Aorta (tissue), 5 donors: ENCODE data around the gene MYO9B. TPM values are rescaled to one million over a fixed set of nuclear protein-coding genes. Genes with fewer than 3 reads are reported as not detected.

Source experiments
- ATAC-seq: fragments of 200-7000 bp; cut with Tn5 transposase; one replicate; pipeline ENCODE4 v1.9.1; 2022; ENCODE audit warnings: moderate library complexity; ENCODE audit not compliant: low FRiP score
- DNase-seq, 2 donors: peaks; one replicate each; pipeline ENCODE4 v3.0.0-alpha.2; 2020
- H3K27ac ChIP-seq, 2 donors: one replicate each; pipeline ENCODE4 v1.5.1; 2013; ENCODE audit warnings: low read length in 2 of 2, mild to moderate bottlenecking in 2 of 2, moderate library complexity in 2 of 2, control low read depth in 1 of 2, inconsistent platforms in 1 of 2, low read depth in 1 of 2
- H3K27me3 ChIP-seq, 2 donors: one replicate each; pipeline ENCODE4 v1.6.1; 2013; ENCODE audit warnings: control low read depth in 1 of 2, low read length in 1 of 2, mild to moderate bottlenecking in 1 of 2, moderate library complexity in 1 of 2; ENCODE audit not compliant: insufficient read depth in 2 of 2, control insufficient read depth in 1 of 2
- H3K36me3 ChIP-seq, 2 donors: one replicate each; pipeline ENCODE4 v1.6.1; 2013; ENCODE audit warnings: control low read depth in 1 of 2, low read length in 1 of 2, mild to moderate bottlenecking in 1 of 2; ENCODE audit not compliant: insufficient read depth in 2 of 2, control insufficient read depth in 1 of 2
- H3K4me1 ChIP-seq, 2 donors: one replicate each; pipeline ENCODE4 v1.6.1; 2013; ENCODE audit warnings: low read length in 2 of 2, control low read depth in 1 of 2, mild to moderate bottlenecking in 1 of 2, moderate library complexity in 1 of 2; ENCODE audit not compliant: insufficient read depth in 2 of 2, control insufficient read depth in 1 of 2
- H3K4me3 ChIP-seq, 2 donors: one replicate each; pipeline ENCODE4 v1.5.1; 2013; ENCODE audit warnings: low read length in 2 of 2, control low read depth in 1 of 2, mild to moderate bottlenecking in 1 of 2
- H3K9me3 ChIP-seq: one replicate; pipeline ENCODE4 v1.6.1; 2013; ENCODE audit warnings: mild to moderate bottlenecking, low read length; ENCODE audit not compliant: control insufficient read depth
- WGBS, 2 donors: extraction: QIAGEN DNeasy Blood & Tissue Kit; methylation state at CpG; one replicate each; pipeline ENCODE4 v1.1.7; 2013; 5-methylcytosine and 5-hydroxymethylcytosine counted together
- intact Hi-C, 2 donors: fragments of 100-400 bp; cut with DNase I; formaldehyde crosslinking; loops; one replicate each; pipeline versions ENCODE4 v1.14.2 to v1.15.0; 2022
- long read RNA-seq, 2 donors: library from polyadenylated mRNA; unstranded; transcript quantifications; one replicate each; pipeline ENCODE4 v2.0.0, GENCODE V29; 2020 to 2021
- polyA plus RNA-seq, 2 donors: library from polyadenylated mRNA; stranded (reverse); fragments of 200-250 nt; gene quantifications; one replicate each; pipeline ENCODE4 v1.2.3, GENCODE V29; 2013
- total RNA-seq, 2 donors: library from RNA; stranded (reverse); fragmentation: NEBNext Ultra II Directional; extraction: Animal tissue kit (Norgen Biotek cat#: 25700); gene quantifications; one replicate each; pipeline ENCODE4 v1.2.1, GENCODE V29; 2021
- donor health status: healthy with polysubstance abuse.
- donor health status: Bipolar disorder and iron deficiency.
- donor health status: DM: no; HTN: no; CAD: no.
- donor health status: DM: no; HTN: no; CAD: no.
- donor health status: DM: yes; HTN: yes; CAD: no.

The MYO9B gene
- total RNA-seq (100 to 1,000 TPM; 165 to 176 TPM), polyA plus RNA-seq (100 to 1,000 TPM in 1 of 2 donors, 10 to 100 TPM in 1; 34.3 to 183 TPM)
- long read RNA-seq, donor 1, partial matches to known transcripts, result 18 of 79 reads
- long read RNA-seq, donor 1, other reads (novel, unspliced or antisense), result 60 of 79 reads
- long read RNA-seq, donor 2, partial matches to known transcripts, result 22 of 63 reads
- long read RNA-seq, donor 2, other reads (novel, unspliced or antisense), result 41 of 63 reads

DNA sequence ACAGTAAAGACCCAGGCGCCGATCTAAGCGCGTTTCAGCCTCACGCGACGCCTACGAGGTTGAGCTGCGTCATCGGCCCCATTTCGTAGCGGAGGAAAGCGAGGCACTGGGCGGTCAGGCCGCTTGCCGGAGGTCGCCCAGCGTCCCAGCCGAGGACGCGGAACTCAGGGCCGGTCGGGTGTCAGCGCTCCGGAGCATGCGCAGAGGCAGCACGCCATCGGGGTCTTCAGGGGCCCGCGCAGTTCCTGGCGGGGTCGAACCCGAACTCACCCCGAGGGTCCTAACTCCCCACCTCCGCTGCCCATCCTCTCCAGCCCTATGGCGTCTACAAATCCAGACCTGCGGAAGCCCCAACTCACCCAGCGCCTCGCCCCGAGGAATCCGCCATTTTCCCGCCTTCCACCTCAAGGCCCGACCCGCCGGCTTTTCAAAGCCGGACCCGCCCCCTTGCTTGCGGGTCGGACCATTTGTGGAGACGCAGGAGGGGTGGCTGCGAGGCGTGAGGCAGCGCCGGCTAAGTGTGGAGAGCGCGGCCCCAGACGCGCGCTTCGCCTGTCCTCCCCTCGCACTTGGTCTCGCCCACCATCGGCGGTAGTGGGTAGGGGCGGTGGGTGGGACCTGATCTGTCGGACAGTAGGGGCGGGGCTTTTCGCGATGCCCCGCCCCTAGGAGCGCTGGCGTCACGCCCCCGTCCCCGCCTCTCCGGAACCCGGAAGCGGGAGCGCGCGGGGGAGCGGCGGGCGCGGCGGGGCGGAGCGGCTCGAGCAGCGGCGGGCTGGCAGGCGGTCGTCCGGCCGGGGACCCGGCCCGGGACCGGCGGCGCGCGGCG is at the start of gene MYO9B, which contains the start of gene HAUS8:
MYO9B (plus strand) TSS at position 743 of the 829 bp plus-strand sequence. CDS start 25,941 bp downstream, outside the sequence.
HAUS8 (minus strand) TSS at position 418 of the 829 bp plus-strand sequence; CDS start at position 388, 30 bp downstream.
- peak within 1 kb of the TSS in 1 of 2 donors; percentile 79 for H3K27ac ChIP-seq
- peak; percentile 99 for ATAC-seq

DNA sequence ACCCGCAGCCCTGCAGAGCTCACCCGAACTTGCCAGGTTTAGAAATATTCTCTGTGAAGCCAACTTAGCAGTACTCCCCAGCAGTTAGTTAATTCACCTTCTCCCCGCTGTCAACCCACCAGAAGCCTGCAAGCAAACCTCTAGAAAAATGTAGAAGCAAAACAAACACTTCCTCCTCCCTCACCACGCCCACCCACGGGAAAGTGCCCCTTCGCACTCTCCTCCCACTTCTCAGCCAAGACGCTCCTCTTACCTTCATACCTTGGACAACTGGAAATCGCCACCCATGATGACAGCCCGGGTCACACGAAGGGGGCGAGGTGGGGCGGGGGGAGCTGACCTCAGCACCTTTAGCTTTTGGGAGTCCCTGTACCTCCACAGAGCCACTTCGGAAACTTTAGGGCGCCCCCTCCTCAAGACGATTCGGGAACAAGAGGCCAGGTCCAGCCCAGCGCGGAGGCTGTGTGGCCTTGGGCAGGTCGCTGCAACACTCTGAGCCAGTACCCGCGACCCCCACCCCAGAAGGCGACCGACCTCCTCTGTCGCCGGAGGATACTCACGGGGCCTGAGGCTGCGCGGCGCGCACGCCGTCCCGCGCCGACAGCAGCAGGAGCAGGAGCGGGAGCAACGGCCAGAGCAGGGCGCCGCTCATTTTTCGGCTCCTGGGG is 49.5 kb upstream of the MYO9B start:
- H3K27ac ChIP-seq, result no peak overlapping the region
- peaks cover 0 to 1% of the 10 kb centered on the region in 2 donors for H3K27me3 ChIP-seq
- no peaks in the 10 kb centered on the region for H3K36me3 ChIP-seq
- H3K4me1 ChIP-seq, result no peaks in the 10 kb centered on the region
- no peak for DNase-seq
- intact Hi-C loops, result no loop called here
- no peak for ATAC-seq
- no peak overlapping the region for H3K4me3 ChIP-seq
- WGBS, 2 donors, result 0 to 1% methylated on average over 26 to 40 of the region's 40 CpGs
- H3K9me3 ChIP-seq, result peaks cover 7% of the 10 kb centered on the region

More for the DNA sequence above, at the start of gene MYO9B, which contains the start of gene HAUS8:
- no peaks in the 10 kb centered on the region for H3K9me3 ChIP-seq
- DNase-seq, result peak; percentile 100
- H3K4me1 ChIP-seq, result peaks cover 3 to 4% of the 10 kb centered on the region in 2 donors
- intact Hi-C loops, result loop anchor here (2.0 to 10.0 kb wide), 4 partner anchors 67 to 310 kb away; partner anchors contain the start of gene OCEL1 (in 1 of the 2)
- H3K4me3 ChIP-seq, result peak within 1 kb of the TSS; percentile 61 to 65
- H3K27me3 ChIP-seq, result no peaks in the 10 kb centered on the region
- H3K36me3 ChIP-seq, result no peaks in the 10 kb centered on the region
- WGBS, 2 donors, result 0% methylated on average over 83 to 103 of the region's 103 CpGs

DNA sequence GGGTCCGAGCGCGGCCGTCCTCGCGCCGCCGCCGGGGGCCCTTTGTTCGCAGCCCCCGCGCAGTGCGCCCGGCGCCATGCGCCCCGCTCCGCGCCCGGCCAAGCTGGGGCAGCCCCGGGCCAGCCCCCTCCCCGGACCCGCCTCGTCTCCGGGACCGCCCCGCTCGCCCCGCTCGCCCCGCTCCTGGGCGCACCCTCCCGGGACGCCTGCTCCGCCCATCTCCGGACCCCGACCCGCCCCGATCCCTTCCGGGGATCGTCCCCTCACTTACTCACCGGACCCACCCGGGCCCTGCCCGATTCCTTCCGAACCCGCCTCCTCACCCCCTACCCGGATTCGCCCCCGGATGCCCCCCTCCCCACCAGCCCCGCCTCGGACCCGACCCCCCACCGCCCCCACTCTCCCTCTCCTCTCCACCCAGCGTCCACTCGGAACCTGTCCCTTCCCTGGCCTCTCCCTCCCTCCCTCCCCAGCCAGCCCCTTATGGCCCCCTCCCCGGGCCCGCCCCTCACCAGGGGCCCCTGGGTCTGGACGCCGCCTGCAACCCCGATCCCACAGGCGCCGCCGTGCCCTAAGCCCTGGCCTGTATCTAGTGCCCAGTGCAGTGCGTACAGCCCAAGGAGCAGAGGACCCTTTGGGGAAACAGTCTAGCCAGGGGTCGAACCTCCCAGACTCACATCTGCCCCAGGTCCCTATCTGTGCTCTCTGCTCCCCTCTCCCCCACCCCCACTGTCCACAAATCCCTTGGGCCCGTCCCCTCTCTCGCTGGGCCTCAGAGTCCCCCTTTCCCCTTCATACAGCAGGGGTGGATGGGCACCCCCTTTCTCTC is 48.7 kb upstream of the MYO9B start, which contains the start of gene CPAMD8:
CPAMD8 (minus strand) TSS at position 105 of the 829 bp plus-strand sequence. CDS start 168 bp downstream, outside the sequence.
- Histone ChIP-seq H3K4me1 (no peaks in the 10 kb centered on the region), H3K27me3 (peaks cover 0 to 1% of the 10 kb centered on the region in 2 donors), H3K27ac (no peak within 1 kb of the TSS), H3K36me3 (no peaks in the 10 kb centered on the region), H3K4me3 (no peak within 1 kb of the TSS), H3K9me3 (peaks cover 7% of the 10 kb centered on the region)
- WGBS, 2 donors, result 2 to 5% methylated on average over 18 to 67 of the region's 67 CpGs
- no peak for ATAC-seq
- intact Hi-C loops, result no loop called here
- DNase-seq, result no peak

- no peak for ATAC-seq
- H3K27me3 ChIP-seq, result peaks cover 0 to 1% of the 10 kb centered on the region in 2 donors
- intact Hi-C loops, result no loop called here
- H3K9me3 ChIP-seq, result peaks cover 7% of the 10 kb centered on the region
- no peak for DNase-seq
- WGBS, 2 donors, result 45 to 54% methylated on average over 7 of the region's 7 CpGs
- H3K27ac ChIP-seq, result no peak overlapping the region
- H3K4me3 ChIP-seq, result no peak overlapping the region
- H3K36me3 ChIP-seq, result no peaks in the 10 kb centered on the region
- no peaks in the 10 kb centered on the region for H3K4me1 ChIP-seq
These were observed 48.0 kb upstream of the MYO9B start for GRCh38 chr19:17027535-17027975.

DNA sequence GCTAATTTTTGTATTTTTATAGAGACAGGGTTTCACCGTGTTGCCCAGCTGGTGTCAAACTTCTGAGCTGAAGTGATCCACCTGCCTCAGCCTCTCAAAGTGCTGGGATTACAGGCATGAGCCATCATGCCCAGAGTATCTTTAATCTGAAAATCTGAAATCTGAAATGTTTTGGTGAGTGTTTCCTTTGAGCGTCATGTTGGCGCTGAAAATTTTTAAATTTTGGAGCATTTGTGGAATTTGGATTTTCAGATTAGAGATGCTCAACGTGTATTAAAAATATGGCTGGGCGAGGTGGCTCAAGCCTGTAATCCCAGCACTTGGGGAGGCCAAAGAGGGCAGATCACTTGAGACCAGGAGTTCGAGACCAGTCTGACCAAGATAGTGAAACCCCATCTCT is 43.8 kb upstream of the MYO9B start:
- WGBS, 2 donors, result 75 to 77% methylated on average over 6 of the region's 6 CpGs

DNA sequence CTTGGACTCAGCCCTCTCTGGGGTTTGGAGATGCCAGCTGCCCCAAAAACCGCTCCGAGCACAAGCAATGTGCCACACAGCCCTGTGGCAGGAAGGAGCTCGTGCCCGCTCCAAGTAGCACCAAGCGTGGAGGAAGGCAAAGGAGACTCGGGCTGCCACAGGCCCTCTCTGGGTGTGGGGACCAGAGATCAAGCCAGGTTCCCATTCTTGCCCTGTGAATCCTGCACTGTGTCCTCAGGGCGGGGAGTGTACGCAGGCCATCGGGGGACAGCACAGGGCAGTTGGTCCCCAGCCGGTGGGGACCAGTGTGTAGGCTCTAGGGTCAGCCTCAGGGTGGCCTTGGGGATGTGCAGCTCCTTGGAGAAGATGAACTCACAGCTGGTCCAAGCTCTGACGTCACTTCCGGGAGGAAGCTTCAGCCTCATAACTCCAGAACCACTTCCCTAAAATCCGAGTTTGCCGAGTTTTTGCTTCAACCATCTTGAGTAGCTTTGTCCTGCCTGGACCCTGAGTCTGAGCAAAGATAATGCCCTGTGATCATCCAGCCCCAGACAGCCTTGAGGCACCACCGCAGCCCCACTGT is 39.6 kb upstream of the MYO9B start:
- peak in 1 of 2 donors; percentile 83 for DNase-seq
- WGBS, 2 donors, result 85 to 86% methylated on average over 15 of the region's 15 CpGs
- Histone ChIP-seq H3K27ac (no peak overlapping the region), H3K4me3 (no peak overlapping the region), H3K9me3 (no peaks in the 10 kb centered on the region), H3K36me3 (no peaks in the 10 kb centered on the region), H3K4me1 (no peaks in the 10 kb centered on the region), H3K27me3 (no peaks in the 10 kb centered on the region)
- intact Hi-C loops, result no loop called here
- ATAC-seq, result no peak

More for the DNA sequence above, 43.8 kb upstream of the MYO9B start:
- ATAC-seq (no peak), DNase-seq (no peak)
- Histone ChIP-seq H3K9me3 (no peaks in the 10 kb centered on the region), H3K27ac (no peak overlapping the region), H3K4me3 (no peak overlapping the region), H3K27me3 (no peaks in the 10 kb centered on the region), H3K4me1 (no peaks in the 10 kb centered on the region), H3K36me3 (no peaks in the 10 kb centered on the region)
- intact Hi-C loops, result no loop called here

GRCh38 chr19:17036640-17037039 is 38.9 kb upstream of the MYO9B start:
- no peaks in the 10 kb centered on the region for H3K27me3 ChIP-seq
- ATAC-seq, result no peak
- H3K4me1 ChIP-seq, result no peaks in the 10 kb centered on the region
- H3K4me3 ChIP-seq, result no peak overlapping the region
- no peaks in the 10 kb centered on the region for H3K9me3 ChIP-seq
- intact Hi-C loops, result no loop called here
- no peak overlapping the region for H3K27ac ChIP-seq
- WGBS, 2 donors, result 79 to 84% methylated on average over 4 of the region's 4 CpGs
- no peaks in the 10 kb centered on the region for H3K36me3 ChIP-seq
- no peak for DNase-seq
